Skeletal muscle tissue (tissue), 4 donors: ENCODE measurements around the gene NAP1L1. TPM values are rescaled to one million over a fixed set of nuclear protein-coding genes. Genes with fewer than 3 reads are reported as not detected.
"Not testable (repeated sequence)": the region's sequence is repeated elsewhere in the genome, so short reads cannot be mapped to it uniquely, and the experiment has no call there.

Experiments used
- H3K27ac ChIP-seq: one replicate; pipeline ENCODE4 v1.7.0; 2013; ENCODE audit warnings: mild to moderate bottlenecking, low read depth, low read length, inconsistent platforms
- H3K27me3 ChIP-seq, 3 donors: one replicate each; pipeline ENCODE4 v1.7.0; 2013; ENCODE audit warnings: low read length in 3 of 3; ENCODE audit not compliant: control insufficient read depth in 3 of 3, insufficient read depth in 3 of 3
- H3K36me3 ChIP-seq, 3 donors: one replicate each; pipeline ENCODE4 v1.7.0; 2013; ENCODE audit warnings: low read length in 3 of 3; ENCODE audit not compliant: control insufficient read depth in 3 of 3, insufficient read depth in 3 of 3
- H3K4me1 ChIP-seq, 3 donors: one replicate each; pipeline ENCODE4 v1.7.0; 2013; ENCODE audit warnings: low read length in 3 of 3, mild to moderate bottlenecking in 3 of 3; ENCODE audit not compliant: control insufficient read depth in 3 of 3, insufficient read depth in 3 of 3
- H3K4me3 ChIP-seq, 3 donors: one replicate each; pipeline ENCODE4 v1.7.0; 2013; ENCODE audit warnings: low read length in 3 of 3
- H3K9ac ChIP-seq, 3 donors: one replicate each; pipeline ENCODE4 v1.7.0; 2013; ENCODE audit warnings: low read length in 3 of 3, mild to moderate bottlenecking in 3 of 3, moderate library complexity in 2 of 3, low read depth in 1 of 3
- H3K9me3 ChIP-seq, 3 donors: one replicate each; pipeline ENCODE4 v1.7.0; 2013; ENCODE audit warnings: low read length in 3 of 3; ENCODE audit not compliant: control insufficient read depth in 3 of 3
- total RNA-seq: library from RNA; depleted of rRNA; stranded (reverse); fragments of >200 nt; gene quantifications from one replicate; pipeline ENCODE4 v1.2.3, GENCODE V29; 2014
- donor health status: Osteomylitis.

NAP1L1 gene
- total RNA-seq, 1 donor from 2014 or later: 130 TPM

DNA sequence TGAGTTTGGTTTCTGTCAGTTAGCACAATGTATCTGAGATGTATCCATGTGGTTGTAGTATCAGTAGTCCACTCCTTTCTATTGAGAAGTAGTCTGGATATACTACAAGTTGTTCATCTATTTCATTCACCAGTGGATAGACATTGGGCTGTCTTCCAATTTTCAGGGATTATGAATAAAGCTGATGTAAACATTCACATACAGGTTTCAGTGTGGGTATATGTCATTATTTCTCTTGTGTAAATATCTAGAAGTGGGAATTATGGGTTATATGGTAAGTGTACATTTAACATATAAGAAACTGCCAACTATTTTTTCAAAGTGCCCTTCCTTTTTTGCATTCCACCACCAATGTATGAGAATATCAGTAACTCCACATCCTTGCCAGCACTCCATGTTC lies 88.8 kb downstream of the NAP1L1 start:
- no peaks in the 10 kb centered on the region for H3K36me3 ChIP-seq
- H3K4me1 ChIP-seq: no peaks in the 10 kb centered on the region
- no peak overlapping the region for H3K9ac ChIP-seq
- no peaks in the 10 kb centered on the region for H3K27me3 ChIP-seq
- no peak overlapping the region for H3K27ac ChIP-seq
- H3K9me3 ChIP-seq: no peaks in the 10 kb centered on the region
- H3K4me3 ChIP-seq: no peak overlapping the region

DNA sequence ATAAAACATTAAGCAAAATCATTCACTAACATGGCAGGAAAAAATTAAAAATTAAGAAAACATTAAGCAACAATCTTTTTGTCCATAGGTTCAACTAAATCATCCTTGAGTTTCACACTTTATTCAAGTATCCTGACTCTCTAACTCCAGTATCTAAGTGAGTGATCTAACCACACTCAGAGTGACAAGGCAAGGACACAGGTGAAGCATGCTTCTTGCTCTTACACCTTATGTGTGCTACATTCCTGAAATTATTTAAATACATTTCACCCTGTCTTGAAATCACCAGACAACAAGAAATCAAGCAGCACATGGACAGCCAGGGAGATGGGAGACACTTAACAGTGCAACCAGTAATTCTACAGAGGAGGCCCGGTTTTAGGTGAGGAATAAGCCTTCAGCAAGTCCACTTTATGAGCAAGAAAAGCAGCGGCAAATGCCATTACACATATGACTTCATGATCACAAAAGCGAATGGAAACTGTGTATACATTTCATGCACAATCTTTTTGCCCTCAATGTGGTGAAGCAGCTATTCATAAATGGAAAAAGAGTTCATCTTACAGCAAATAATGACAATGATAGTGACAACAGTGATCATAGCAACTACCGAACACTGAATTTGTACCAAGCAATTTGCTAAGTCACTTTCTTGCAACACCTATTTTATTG lies 90.3 kb downstream of the NAP1L1 start:
- Histone ChIP-seq H3K27ac (no peak overlapping the region), H3K36me3 (no peaks in the 10 kb centered on the region), H3K9me3 (no peaks in the 10 kb centered on the region), H3K27me3 (no peaks in the 10 kb centered on the region), H3K4me1 (no peaks in the 10 kb centered on the region), H3K4me3 (no peak overlapping the region), H3K9ac (no peak overlapping the region)

DNA sequence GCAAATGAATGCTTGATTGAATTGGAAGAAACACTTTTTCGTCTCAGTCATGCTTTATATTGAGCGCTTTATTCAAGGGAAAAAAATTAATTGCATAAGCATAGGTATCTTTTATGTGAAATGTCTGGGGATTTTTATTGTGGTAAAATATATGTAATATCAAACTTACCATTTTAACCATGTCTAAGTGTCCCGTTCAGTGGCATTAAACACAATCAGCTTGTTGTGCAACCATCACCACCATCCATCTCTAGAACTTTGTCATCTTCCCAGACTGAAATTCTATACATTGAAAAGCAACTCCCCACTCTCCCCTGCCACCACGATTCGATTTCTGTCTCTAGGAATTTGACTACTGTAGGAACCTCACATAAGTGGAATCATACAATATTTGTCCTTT lies 92.7 kb downstream of the NAP1L1 start:
- Histone ChIP-seq H3K9ac (no peak overlapping the region), H3K4me1 (no peaks in the 10 kb centered on the region), H3K27ac (no peak overlapping the region), H3K36me3 (no peaks in the 10 kb centered on the region), H3K9me3 (no peaks in the 10 kb centered on the region), H3K4me3 (no peak overlapping the region), H3K27me3 (no peaks in the 10 kb centered on the region)

DNA sequence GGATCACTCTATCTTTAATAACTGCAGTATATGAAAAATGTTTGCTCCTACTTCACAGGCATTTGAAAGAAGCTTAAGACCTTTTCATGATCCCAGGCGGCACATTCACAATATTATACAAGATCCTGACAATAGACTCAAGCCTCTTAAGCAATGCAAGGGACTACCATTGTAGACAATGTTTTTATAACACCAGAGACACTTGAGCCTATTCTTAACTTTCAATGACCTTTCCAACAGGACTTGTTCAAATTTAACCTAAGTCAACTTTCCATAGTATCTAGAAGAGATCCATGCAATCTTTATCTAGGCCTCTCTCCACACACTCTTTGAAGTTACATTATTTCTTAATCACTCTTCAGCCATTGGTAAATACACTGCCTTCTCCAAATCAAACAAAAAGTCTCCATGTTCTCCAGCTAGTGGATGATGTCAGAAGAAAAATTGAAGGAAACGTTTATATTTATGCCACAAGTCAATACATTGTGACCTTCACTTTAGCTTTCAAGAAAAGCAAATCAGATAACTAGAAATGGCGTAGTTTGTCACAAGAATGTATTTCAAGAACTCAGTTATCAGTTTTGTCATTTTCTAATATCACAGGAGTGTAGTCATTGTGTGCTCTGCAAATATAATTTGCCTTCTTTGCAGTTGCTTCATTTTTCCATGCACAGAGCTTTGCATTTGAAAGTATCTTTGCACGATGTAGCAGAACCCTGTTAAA lies 94.1 kb downstream of the NAP1L1 start:
- Histone ChIP-seq H3K27me3 (no peaks in the 10 kb centered on the region), H3K27ac (no peak overlapping the region), H3K9me3 (no peaks in the 10 kb centered on the region), H3K4me3 (no peak overlapping the region), H3K4me1 (no peaks in the 10 kb centered on the region), H3K36me3 (no peaks in the 10 kb centered on the region), H3K9ac (no peak overlapping the region)

DNA sequence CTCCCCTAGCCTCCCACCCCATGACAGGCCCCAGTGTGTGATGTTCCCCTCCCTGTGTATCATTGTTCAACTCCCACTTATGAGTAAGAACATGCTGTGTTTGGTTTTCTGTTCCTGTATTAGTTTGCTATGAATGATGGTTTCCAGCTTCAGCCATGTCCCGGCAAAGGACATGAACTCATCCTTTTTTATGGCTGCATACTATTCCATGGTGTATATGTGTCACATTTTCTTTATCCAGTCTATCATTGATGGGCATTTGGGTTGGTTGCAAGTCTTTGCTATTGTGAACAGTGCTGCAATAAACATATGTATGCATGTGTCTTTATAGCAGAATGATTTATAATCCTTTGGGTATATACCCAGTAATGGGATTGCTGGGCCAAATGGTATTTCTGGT lies 96.8 kb downstream of the NAP1L1 start:
- H3K4me1 ChIP-seq, H3K4me3 ChIP-seq, H3K36me3 ChIP-seq, H3K27me3 ChIP-seq, H3K9me3 ChIP-seq, H3K27ac ChIP-seq, H3K9ac ChIP-seq: not testable (repeated sequence)

Other genes with a start within 250 kb of the NAP1L1 start
- 9.9 TPM for gene PHLDA1, start 52.9 kb downstream of the NAP1L1 start, total RNA-seq